ENCODE results near the gene ROR1. TPM values are rescaled to one million over a fixed set of nuclear protein-coding genes. Genes with fewer than 3 reads are reported as not detected.

ROR1 gene
- total and polyA plus RNA-seq, 3 donors from 2014 or later: 3.3 to 5.1 (median 4.6) TPM

- WGBS, 2 donors: 63 to 75% methylated on average over 14 of the region's 14 CpGs
- intact Hi-C loops (cut with DNase I; ENCODE audit: low total_unique reads): no loop called here
- Histone ChIP-seq H3K36me3 (ENCODE audit: low read depth, missing control alignments) (no peaks in the 10 kb centered on the region), H3K27me3 (no peaks in the 10 kb centered on the region), H3K27ac (no peak overlapping the region), H3K4me3 (no peak overlapping the region), H3K4me1 (peaks cover 3% of the 10 kb centered on the region), H3K9me3 (no peaks in the 10 kb centered on the region)
- no peak for TF ChIP-seq POLR2A (IDR thresholded peaks at IDR 0.05)
- no peak for TF ChIP-seq CTCF (IDR thresholded peaks at IDR 0.05)
- DNase-seq: no peak
These were observed 93.8 kb downstream of the ROR1 start for GRCh38 chr1:63867429-63868176.

- DNase-seq: no peak
- WGBS, 2 donors: 65 to 71% methylated on average over 5 of the region's 5 CpGs
- Histone ChIP-seq H3K27me3 (no peaks in the 10 kb centered on the region), H3K4me3 (no peak overlapping the region), H3K9me3 (no peaks in the 10 kb centered on the region), H3K36me3 (ENCODE audit: low read depth, missing control alignments) (no peaks in the 10 kb centered on the region), H3K27ac (no peak overlapping the region), H3K4me1 (peaks cover 3% of the 10 kb centered on the region)
- TF ChIP-seq POLR2A (IDR thresholded peaks at IDR 0.05) (no peak), CTCF (IDR thresholded peaks at IDR 0.05) (no peak)
- intact Hi-C loops (cut with DNase I; ENCODE audit: low total_unique reads): no loop called here
These were observed 94.5 kb downstream of the ROR1 start for GRCh38 chr1:63868268-63868781.

GRCh38 chr1:63870152-63870551 lies 96.3 kb downstream of the ROR1 start:
- peaks cover 3% of the 10 kb centered on the region for H3K4me1 ChIP-seq
- no peak for TF ChIP-seq CTCF (IDR thresholded peaks at IDR 0.05)
- no peak for TF ChIP-seq POLR2A (IDR thresholded peaks at IDR 0.05)
- WGBS, 2 donors: 94 to 98% methylated on average over 2 of the region's 2 CpGs
- intact Hi-C loops (cut with DNase I; ENCODE audit: low total_unique reads): no loop called here
- H3K36me3 ChIP-seq (ENCODE audit: low read depth, missing control alignments): no peaks in the 10 kb centered on the region
- H3K9me3 ChIP-seq: no peaks in the 10 kb centered on the region
- no peaks in the 10 kb centered on the region for H3K27me3 ChIP-seq
- H3K27ac ChIP-seq: no peak overlapping the region
- no peak overlapping the region for H3K4me3 ChIP-seq
- DNase-seq: no peak

- no peak for TF ChIP-seq CTCF (IDR thresholded peaks at IDR 0.05)
- TF ChIP-seq POLR2A (IDR thresholded peaks at IDR 0.05): no peak
- Histone ChIP-seq H3K36me3 (ENCODE audit: low read depth, missing control alignments) (no peaks in the 10 kb centered on the region), H3K4me3 (no peak overlapping the region), H3K27me3 (no peaks in the 10 kb centered on the region), H3K27ac (no peak overlapping the region), H3K9me3 (no peaks in the 10 kb centered on the region), H3K4me1 (peaks cover 3% of the 10 kb centered on the region)
- no peak for DNase-seq
- WGBS, 2 donors: 92% methylated on average over 1 of the region's 1 CpG
- intact Hi-C loops (cut with DNase I; ENCODE audit: low total_unique reads): no loop called here
These were observed 97.6 kb downstream of the ROR1 start for GRCh38 chr1:63871463-63871862.

GRCh38 chr1:63873751-63874150 lies 99.9 kb downstream of the ROR1 start:
- Histone ChIP-seq H3K36me3 (ENCODE audit: low read depth, missing control alignments) (no peaks in the 10 kb centered on the region), H3K27ac (no peak overlapping the region), H3K4me3 (no peak overlapping the region), H3K9me3 (no peaks in the 10 kb centered on the region), H3K4me1 (no peaks in the 10 kb centered on the region), H3K27me3 (no peaks in the 10 kb centered on the region)
- TF ChIP-seq CTCF (IDR thresholded peaks at IDR 0.05): no peak
- TF ChIP-seq POLR2A (IDR thresholded peaks at IDR 0.05): no peak
- DNase-seq: no peak
- 83 to 96% methylated on average over 3 of the region's 3 CpGs for WGBS, 2 donors
- intact Hi-C loops (cut with DNase I; ENCODE audit: low total_unique reads): no loop called here

All from testis (tissue), 3 donors.